CD4-positive, alpha-beta T cell treated with Interleukin-1 beta for 1 hour (primary cell): ENCODE measurements around the gene CD68.
A peak's percentile ranks its signal among the peaks of the same experiment; 100 is the strongest.
"Not testable (repeated sequence)": the region's sequence is repeated elsewhere in the genome, so short reads cannot be mapped to it uniquely, and the experiment has no call there.

Experiments
- DNase-seq, 2 donors: peaks; one replicate each; pipeline ENCODE4 v3.0.0-alpha.2; 2020 to 2022

The CD68 gene

GRCh38 chr17:7580604-7581575 is 1.5 kb downstream of the CD68 start:
- DNase-seq = no peak

- DNase-seq = no peak
Observed at GRCh38 chr17:7582396-7583252, 3.2 kb downstream of the CD68 start.

DNA sequence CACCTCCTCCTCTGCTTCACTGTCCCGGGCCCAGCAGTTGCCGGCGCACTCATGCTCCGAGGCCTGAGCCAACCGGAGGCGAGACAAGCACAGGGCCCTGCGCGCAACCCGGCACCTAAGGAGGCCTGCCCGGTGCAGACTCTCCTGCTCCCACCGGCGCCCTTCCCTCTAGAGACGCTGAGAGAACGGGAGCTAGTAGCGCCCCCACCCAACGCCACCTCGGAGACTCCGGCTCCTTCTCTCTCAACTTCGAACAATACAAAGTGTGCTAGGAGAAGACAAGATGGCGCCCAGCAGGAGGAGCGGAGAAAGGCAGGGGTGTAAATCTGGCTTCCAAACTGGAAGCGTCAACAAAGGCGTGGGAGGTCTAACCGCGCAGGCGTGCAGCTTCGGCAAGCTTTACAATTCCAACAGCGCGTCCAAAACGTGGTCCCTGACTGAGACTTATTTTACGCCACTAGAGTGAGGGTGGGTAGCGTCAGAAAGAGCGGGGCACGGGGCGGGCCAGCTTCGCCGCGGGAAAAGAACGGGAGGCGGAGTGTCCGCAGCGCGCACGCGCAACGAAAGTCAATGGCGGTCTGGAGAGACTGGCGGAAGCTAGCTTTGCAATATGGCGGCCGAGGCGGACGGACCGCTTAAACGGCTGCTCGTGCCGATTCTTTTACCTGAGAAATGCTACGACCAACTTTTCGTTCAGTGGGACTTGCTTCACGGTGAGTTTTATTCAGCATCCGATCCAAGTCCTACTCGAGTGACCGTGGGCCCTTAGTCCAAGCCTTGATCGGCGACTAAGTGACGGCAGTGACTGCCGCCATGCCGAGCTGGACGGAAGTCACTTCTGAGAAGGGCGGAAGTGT is 4.0 kb downstream of the CD68 start, which contains the start of gene MPDU1:
Gene MPDU1, plus strand, starts transcription at position 600 of the 857 bp plus-strand sequence. Its CDS starts 11 bp downstream, at position 611.
- DNase-seq = peak; percentile 96

DNA sequence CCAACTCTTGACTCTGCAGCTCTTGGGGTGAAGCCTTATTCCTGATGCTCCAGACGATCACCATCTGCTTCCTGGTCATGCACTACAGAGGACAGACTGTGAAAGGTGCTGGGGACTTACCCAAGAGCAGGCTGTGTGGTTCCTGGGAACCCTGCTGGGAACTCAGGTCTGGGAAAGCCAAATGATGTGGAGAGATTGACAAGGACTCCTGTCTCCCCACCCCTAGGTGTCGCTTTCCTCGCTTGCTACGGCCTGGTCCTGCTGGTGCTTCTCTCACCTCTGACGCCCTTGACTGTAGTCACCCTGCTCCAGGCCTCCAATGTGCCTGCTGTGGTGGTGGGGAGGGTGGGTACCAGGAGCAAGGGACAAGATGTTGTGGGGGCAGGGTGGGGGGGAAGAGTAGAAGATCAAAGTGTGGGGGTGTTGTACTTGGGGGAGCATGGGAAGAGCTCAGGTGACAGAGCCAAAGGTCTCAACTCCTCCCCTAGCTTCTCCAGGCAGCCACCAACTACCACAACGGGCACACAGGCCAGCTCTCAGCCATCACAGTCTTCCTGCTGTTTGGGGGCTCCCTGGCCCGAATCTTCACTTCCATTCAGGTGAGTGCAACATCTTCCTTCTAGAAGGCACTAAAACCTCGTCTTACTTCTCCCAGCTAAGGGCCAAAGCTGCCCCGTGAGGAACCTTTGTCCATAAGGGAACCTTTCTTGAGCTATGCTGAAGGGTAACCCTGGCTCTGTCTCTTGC is 7.4 kb downstream of the CD68 start:
- DNase-seq = no peak

- DNase-seq = no peak
Observed at GRCh38 chr17:7587420-7588151, 8.1 kb downstream of the CD68 start.

GRCh38 chr17:7588553-7589203 is 9.2 kb downstream of the CD68 start:
- no peak for DNase-seq

DNA sequence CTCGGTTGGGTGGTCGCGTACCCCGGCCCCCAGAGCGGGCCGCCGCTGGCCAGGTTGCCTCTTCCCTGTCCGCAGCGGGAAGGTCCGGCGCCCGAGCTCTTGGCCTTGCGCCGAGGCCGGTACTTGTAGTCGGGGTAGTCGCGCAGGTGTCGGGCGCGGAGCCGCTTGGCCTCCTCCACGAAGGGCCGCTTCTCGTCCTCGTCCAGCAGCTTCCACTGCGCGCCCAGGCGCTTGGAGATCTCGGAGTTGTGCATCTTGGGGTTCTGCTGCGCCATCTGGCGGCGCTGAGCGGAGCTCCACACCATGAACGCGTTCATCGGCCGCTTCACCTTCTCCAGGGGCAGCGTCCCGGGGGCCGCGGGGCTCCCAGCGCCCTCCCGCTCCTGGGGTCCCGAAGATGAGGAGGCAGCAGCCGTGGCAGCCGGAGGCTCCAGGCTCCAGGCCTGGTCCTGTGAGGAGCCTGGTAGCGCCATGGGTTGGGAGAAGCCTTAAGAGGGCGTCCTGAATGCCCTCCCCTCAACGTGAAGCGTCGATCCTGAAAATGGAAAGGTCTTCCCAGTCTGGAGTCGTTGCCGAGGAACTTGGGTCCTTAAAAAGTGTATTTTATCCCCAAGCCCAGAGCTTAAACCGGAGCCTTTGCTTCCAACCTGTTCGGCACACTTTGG is 9.9 kb downstream of the CD68 start:
- peak; percentile 70 to 78 for DNase-seq

DNA sequence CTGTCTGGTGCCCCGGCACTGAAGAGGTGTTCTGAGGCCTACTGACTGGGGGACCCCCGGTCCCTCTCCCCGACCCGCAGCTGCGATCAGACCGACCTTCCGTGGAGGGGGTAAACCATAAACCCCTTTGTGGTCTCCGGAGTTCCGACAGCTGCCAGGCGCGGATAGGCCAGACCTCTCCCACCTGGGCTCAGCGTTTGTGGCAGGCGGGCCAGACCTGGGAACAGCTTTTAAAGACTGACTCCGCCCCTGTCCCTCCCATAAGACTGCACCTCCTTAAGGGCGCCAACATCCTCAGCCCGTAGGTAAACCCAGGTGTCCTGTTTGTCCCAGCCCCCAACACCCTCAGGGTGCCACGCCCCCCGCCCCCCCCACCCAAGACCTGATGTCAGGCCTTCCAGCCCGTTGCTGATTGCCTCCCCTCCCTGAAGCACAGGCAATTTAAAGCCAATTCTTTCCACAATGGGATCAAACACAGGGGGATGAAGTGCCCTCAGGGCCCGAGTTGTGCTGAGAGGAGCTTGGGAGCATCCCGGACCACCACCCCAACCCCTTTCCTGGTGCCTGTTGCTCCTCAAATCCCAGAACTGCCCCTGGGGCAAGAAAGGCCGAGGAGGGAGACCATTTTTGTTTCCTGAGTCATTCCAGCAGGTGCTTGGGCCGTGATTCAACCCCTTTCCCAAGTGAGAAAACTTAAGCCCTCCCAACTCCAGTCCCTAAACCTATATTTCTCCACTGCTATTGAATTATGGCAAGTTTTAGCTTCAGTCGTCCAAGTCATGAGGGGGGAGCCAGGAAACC is 10.7 kb downstream of the CD68 start, which contains the start of gene SOX15:
Gene SOX15, minus strand, starts transcription at position 204 of the 801 bp plus-strand sequence. CDS start 418 bp downstream, outside the sequence.
- DNase-seq = no peak

- no peak for DNase-seq
Observed at GRCh38 chr17:7590743-7591142, 11.3 kb downstream of the CD68 start.

DNA sequence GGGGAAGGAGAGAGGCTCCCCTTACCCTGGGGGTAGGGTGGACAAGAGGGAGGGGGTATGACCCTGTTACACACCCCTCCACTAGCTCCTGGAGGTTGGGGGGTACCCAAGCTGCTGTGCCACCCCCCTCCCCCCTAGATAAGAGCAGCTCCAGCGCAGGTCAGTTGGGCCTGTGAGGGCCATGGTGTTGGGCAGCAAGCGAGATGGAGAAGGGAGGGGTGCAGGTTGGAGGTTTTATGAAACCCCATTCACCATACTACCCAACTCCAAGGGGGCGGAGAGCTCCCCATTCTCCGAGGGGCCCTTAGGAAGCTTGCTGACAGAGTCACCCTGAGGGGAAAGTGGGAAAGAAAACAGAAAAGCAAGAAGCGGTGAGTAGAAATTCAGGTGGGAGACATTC is 12.2 kb downstream of the CD68 start:
- DNase-seq = no peak

GRCh38 chr17:7592422-7593021 is 13.1 kb downstream of the CD68 start:
- DNase-seq = no peak

- DNase-seq = no peak
Observed at GRCh38 chr17:7593296-7593695, 13.9 kb downstream of the CD68 start.

DNA sequence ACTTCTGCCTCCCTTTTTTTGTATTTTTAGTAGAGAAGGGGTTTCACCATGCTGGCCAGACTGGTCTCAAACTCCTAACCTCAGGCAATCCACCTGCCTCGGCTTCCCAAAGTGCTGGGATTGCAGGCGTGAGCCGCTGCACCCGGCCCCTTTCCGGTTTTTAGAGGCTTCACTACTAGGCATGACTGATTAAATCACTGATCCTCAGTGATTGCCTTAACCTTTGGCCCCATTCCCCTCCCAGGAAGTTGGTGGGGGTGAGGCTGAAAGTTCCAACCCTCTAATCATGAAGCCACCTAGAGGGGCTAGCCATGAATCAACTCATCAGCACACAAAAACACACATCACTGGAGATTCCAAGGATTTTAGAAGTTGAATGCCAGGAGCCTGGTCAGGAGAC is 18.1 kb downstream of the CD68 start:
- not testable (repeated sequence) for DNase-seq

DNA sequence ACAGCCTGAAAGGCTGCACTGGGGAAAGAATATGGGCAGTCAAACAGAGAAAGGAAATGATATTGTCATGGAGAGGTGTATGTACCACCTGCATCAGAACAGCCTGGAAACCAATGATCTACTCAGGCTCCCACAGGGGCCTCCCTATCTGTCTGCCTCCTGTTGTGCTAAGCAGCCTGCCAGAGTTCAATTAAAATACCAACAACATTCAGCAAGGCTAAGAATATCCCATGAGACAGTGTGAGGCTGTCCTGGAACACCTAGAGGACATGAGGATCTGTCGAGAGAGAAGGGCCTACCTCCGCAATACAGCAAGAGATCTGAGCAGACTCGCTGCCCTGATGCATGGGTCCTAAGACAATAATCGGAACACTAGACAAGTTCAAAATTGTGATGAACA is 26.8 kb downstream of the CD68 start:
- no peak for DNase-seq

- DNase-seq = no peak
Observed at GRCh38 chr17:7610641-7611040, 31.2 kb downstream of the CD68 start.

- DNase-seq = no peak
Observed at GRCh38 chr17:7611635-7612293, 32.3 kb downstream of the CD68 start.

GRCh38 chr17:7612294-7612640 is 32.8 kb downstream of the CD68 start:
- DNase-seq = no peak
